Effector memory CD4-positive, alpha-beta T cell (primary cell): ENCODE results near the gene MVP.

Experiments used
- DNase-seq, 3 donors: peaks; one replicate each; pipeline ENCODE4 v3.0.0-alpha.2; 2020
- H3K27ac ChIP-seq: 2 replicates; pipeline ENCODE4 v1.7.0; 2013; ENCODE audit warnings: mild to moderate bottlenecking, low read length, moderate library complexity; ENCODE audit not compliant: insufficient read depth, poor library complexity, severe bottlenecking
- H3K27me3 ChIP-seq: replicated peaks from 2 replicates; pipeline ENCODE4 v1.7.0; 2013; ENCODE audit warnings: mild to moderate bottlenecking, low read length; ENCODE audit not compliant: insufficient read depth, control insufficient read depth, poor library complexity, severe bottlenecking
- H3K36me3 ChIP-seq: 2 replicates; pipeline ENCODE4 v1.7.0; 2013; ENCODE audit warnings: mild to moderate bottlenecking, low read length, moderate library complexity; ENCODE audit not compliant: control insufficient read depth, insufficient read depth
- H3K4me1 ChIP-seq: 2 replicates; pipeline ENCODE4 v1.7.0; 2013; ENCODE audit warnings: low read length, mild to moderate bottlenecking; ENCODE audit not compliant: control insufficient read depth, insufficient read depth, poor library complexity, severe bottlenecking
- H3K4me3 ChIP-seq: 2 replicates; pipeline ENCODE4 v1.7.0; 2013; ENCODE audit warnings: low read length, low read depth, mild to moderate bottlenecking; ENCODE audit not compliant: insufficient read depth, poor library complexity, severe bottlenecking
- H3K9me3 ChIP-seq: 2 replicates; pipeline ENCODE4 v1.7.0; 2013; ENCODE audit warnings: mild to moderate bottlenecking, low read length, moderate library complexity; ENCODE audit not compliant: control insufficient read depth

Gene MVP

DNA sequence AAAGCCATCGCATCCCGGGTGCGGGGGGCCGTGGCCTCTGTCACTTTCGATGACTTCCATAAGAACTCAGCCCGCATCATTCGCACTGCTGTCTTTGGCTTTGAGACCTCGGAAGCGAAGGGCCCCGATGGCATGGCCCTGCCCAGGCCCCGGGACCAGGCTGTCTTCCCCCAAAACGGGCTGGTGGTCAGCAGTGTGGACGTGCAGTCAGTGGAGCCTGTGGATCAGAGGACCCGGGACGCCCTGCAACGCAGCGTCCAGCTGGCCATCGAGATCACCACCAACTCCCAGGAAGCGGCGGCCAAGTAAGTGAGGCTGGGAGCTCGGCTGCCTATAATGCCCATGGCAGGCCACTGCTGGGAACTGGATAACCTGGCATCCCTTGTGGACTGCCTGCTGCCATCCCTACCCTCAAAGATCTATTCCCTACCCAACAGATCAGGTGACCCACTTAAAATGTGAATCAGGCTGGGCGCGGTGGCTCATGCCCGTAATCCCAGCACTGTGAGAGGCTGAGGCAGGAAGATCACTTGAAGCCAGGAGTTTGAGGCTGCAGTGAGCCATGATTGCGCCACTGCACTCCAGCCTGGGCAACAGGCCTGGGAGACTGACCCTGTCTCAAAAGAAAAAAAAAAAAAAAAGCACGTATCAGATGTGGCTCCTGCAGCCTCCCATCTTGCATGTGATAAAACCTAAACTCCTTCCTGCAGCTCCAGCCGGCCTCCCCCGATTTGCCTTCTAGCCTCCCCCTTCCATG, 24.5 kb downstream of the MVP start:
- Histone ChIP-seq H3K27me3 (no peaks in the 10 kb centered on the region), H3K4me3 (no peak overlapping the region), H3K9me3 (no peaks in the 10 kb centered on the region), H3K36me3 (peaks cover 75% of the 10 kb centered on the region), H3K4me1 (no peaks in the 10 kb centered on the region), H3K27ac (no peak overlapping the region)
- no peak for DNase-seq

DNA sequence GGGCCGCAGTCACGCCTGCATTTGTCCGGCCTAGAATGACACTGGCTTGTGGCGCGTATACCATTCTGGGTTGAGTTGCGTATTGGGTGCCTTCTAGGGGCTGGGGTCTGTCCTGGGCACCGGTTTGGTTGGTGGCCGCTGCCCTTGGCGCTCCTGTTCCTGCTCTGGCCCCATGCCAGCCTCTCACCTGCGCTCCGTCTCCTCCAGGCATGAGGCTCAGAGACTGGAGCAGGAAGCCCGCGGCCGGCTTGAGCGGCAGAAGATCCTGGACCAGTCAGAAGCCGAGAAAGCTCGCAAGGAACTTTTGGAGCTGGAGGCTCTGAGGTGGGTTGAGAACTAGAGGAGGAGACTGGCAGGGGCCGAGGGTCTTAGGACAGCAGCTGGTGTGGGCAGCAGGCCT, 25.4 kb downstream of the MVP start:
- Histone ChIP-seq H3K4me3 (no peak overlapping the region), H3K4me1 (no peaks in the 10 kb centered on the region), H3K27ac (no peak overlapping the region), H3K27me3 (no peaks in the 10 kb centered on the region), H3K9me3 (no peaks in the 10 kb centered on the region), H3K36me3 (peaks cover 66% of the 10 kb centered on the region)
- DNase-seq, result no peak

DNA sequence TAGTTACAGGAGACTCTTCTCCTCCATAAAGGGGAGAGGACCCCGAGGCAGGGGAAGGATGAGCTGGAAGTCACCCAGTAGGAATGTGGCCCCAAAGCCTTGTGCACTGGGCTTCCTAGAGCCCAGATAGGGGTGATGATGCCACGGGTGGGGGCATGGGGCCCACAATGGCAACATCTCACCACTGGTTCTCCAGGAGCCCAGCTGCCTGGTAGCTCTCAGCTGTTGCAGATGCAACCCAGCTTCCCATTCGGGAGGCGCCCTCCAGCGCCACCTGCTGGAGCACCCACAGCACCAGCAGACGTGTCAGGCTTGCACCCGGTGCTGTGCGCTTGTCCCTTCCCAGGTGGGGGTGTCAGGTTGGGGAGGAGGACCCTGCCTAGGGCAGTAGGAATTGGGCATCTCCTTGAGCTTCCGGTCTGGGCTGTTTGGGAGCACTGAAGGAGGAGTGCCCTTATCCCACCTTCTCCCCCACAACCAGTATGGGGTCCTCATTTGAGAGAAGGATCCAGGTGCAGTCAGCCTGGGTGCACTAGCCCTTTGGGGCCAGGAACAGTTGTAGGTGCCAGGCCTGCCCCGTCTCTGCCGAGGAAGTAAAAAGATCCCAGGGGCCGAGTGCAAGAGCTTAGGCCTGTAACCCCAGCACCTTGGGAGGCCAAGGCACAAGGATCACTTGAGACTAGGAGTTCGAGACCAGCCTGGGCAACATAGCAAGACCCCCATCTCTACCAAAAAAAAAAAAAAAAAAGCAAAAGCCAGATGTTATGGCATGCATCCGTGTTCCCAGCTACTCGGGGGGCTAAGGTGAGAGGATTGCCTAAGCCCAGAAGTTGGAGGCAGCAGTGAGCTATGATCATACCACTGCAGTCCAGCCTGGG, 28.4 kb downstream of the MVP start:
- Histone ChIP-seq H3K27me3 (no peaks in the 10 kb centered on the region), H3K4me3 (no peak overlapping the region), H3K36me3 (peaks cover 41% of the 10 kb centered on the region), H3K4me1 (no peaks in the 10 kb centered on the region), H3K27ac (no peak overlapping the region), H3K9me3 (no peaks in the 10 kb centered on the region)
- DNase-seq, result peak; percentile 60 to 71 (median 61)

DNA sequence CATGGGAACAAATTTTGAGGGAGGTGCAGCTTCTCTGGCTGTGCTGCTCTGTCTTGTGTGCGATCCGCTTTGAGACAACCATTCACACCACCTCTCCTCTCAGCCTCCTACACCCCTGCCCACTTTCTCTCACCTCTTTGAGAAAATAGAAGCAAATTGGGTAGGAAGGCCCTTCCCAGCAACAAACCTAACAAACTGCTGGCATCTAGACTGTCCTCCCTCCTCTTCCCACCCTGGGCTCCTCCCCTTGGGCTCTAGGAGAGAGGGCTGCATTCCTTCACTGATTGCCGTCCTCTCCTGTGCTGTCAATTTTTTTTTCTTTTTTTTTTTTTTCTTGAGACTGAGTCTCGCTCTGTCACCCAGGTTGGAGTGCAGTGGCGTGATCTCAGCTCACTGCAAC, 29.2 kb downstream of the MVP start:
- no peak overlapping the region for H3K4me3 ChIP-seq
- H3K27ac ChIP-seq, result no peak overlapping the region
- H3K36me3 ChIP-seq, result peaks cover 32% of the 10 kb centered on the region
- no peak for DNase-seq
- no peaks in the 10 kb centered on the region for H3K4me1 ChIP-seq
- H3K9me3 ChIP-seq, result no peaks in the 10 kb centered on the region
- H3K27me3 ChIP-seq, result no peaks in the 10 kb centered on the region

DNA sequence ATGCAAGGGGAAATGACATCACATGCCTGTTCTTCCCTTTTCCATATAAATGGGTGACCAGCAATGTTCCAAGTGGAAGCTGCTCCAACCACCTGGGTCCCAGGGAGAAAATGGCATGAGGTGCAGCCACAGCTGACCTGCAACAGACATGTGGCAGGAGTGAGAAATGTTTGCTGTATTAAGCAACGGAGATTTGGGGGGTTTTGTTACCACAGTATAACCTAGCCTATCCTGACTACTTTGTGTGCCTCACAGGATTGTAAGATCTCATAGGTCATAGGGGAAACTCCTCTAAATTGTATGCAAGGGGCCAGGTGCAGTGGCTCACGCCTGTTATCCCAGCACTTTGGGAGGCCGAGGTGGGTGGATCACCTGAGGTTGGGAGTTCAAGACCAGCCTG, 30.7 kb downstream of the MVP start:
- H3K9me3 ChIP-seq, result no peaks in the 10 kb centered on the region
- no peak overlapping the region for H3K27ac ChIP-seq
- H3K4me3 ChIP-seq, result no peak overlapping the region

DNA sequence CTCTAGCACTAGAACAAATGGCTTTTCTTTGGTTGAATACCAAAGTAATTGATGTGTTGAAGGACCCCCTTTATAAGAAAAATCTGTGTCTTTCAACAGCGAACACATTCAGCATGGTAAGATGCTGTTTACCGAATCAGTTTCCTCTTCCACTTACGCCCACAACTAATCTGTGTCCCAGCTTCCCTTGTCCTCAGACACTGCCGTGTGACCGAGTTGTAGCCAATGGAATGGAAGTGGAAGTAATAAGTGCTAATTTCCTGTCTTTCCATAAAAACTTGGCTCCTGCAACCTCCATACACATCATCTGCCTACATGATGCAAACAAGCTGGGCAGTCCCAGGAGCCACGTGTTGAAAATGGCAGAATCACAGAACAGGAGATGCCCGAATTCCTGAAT, 32.4 kb downstream of the MVP start:
- Histone ChIP-seq H3K36me3 (peaks cover 2% of the 10 kb centered on the region), H3K4me3 (no peak overlapping the region), H3K27me3 (no peaks in the 10 kb centered on the region), H3K27ac (no peak overlapping the region), H3K9me3 (no peaks in the 10 kb centered on the region), H3K4me1 (no peaks in the 10 kb centered on the region)
- DNase-seq, result no peak

More for the DNA sequence above, 30.7 kb downstream of the MVP start:
- Histone ChIP-seq H3K27me3 (no peaks in the 10 kb centered on the region), H3K4me1 (no peaks in the 10 kb centered on the region), H3K36me3 (peaks cover 17% of the 10 kb centered on the region)
- DNase-seq, result no peak

DNA sequence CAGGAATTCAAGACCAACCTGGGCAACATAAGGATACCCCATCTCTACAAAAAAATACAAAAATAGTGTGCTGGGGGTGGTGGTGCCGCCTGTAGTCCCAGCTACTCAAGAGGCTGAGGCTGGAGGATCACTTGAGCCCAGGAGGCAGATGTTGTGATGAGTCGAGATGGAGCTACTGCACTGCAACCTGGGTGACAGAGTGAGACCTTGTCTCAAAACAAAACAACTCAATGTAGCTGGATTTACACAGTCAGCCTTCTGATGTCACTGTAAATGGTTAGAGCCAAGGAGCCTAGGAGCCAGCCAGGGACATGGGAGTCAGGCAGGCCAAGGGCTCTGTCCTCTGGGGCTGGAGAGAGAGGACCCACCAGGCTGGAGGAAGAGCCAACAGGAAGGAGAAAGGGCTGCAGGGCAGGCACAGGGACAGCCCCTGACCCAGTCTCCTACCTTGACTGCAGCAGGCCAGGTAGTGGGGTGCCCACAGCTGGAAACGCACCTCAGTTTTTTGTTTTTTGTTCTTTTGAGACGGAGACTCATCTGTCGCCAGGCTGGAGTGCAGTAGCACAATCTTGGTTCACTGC, 34.3 kb downstream of the MVP start:
- Histone ChIP-seq H3K27ac (no peak overlapping the region), H3K36me3 (peaks cover 16% of the 10 kb centered on the region), H3K4me1 (no peaks in the 10 kb centered on the region), H3K27me3 (no peaks in the 10 kb centered on the region), H3K9me3 (no peaks in the 10 kb centered on the region), H3K4me3 (no peak overlapping the region)
- no peak for DNase-seq

DNA sequence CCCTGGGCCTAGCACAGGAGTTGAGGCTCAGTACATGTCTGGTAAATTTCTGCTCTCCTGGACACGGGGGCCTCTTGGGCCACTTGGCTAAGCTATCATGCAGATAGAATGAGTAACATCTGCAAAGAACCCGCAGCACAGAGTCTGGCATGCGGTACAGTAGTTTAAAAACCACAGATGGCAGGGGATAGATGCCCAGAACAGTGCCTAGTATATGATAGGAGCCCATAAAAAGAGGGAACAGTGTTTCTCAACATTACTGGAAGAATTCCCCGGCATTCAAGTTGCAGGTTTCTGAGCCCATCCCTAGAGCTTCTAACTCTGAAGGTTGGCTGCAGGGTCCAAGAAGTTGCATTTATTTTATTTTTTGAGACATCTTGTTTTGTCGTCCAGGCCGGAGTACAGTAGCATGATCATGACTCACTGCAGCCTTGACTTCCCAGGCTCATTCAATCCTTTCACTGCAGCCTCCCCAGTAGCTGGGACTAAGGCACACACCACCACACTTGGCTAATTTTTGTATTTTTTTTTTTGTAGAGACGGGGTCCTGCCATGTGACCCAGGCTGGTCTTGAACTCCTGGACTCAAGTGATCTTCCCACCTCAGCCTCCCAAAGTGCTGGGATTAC, 37.0 kb downstream of the MVP start:
- no peak for DNase-seq
- no peak overlapping the region for H3K27ac ChIP-seq
- peaks cover 27% of the 10 kb centered on the region for H3K36me3 ChIP-seq
- H3K27me3 ChIP-seq, result no peaks in the 10 kb centered on the region
- no peak overlapping the region for H3K4me3 ChIP-seq
- H3K9me3 ChIP-seq, result no peaks in the 10 kb centered on the region
- peaks cover 11% of the 10 kb centered on the region for H3K4me1 ChIP-seq

DNA sequence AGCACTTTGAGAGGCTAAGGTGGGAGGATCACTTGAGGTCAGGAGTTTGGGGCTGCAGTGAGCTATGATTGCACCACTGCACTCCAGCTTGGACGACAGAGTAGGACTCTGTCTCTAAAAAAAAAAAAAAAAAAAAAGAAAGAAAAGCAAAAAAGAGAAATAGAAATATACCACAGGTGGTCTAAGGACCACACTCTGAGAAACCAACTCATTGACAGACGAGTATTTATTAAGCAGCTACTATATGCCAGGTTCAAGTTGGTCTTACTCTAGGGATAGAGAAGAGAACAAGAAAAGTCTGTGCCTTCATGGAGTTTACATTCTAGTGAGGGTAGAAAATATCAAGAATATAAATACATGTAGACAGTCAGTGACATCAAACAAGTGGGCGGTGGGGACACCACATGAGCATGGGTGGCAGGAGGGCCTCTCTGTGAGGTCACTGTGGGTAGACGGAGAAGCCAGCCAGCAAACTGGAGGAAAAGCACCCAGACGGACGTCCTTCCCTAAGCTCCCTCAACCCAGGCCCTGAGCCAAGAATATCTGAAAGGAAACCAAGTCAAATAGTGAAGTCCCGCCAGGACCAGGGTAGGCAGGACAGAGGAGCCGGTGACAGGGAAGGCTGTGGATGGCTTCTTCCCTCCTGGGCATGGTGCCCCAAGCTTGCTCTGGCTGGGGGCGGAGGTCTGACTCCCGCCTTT, 38.0 kb downstream of the MVP start:
- Histone ChIP-seq H3K27ac (no peak overlapping the region), H3K4me1 (peaks cover 15% of the 10 kb centered on the region), H3K27me3 (no peaks in the 10 kb centered on the region), H3K9me3 (no peaks in the 10 kb centered on the region), H3K4me3 (no peak overlapping the region), H3K36me3 (peaks cover 27% of the 10 kb centered on the region)
- no peak for DNase-seq
